K562 (cell line): ENCODE measurements around the gene UBE2I. TPM values are rescaled to one million over a fixed set of nuclear protein-coding genes. Genes with fewer than 3 reads are reported as not detected.
A peak's percentile ranks its signal among the peaks of the same experiment; 100 is the strongest.

Experiments
- ARID3B ChIP-seq: fragments of 250-450 bp; sonication (Bioruptor Pico); IDR thresholded peaks from 2 replicates; pipeline ENCODE4 v1.4.0; 2020; ENCODE audit warnings: borderline replicate concordance
- ATF1 ChIP-seq, 2 experiments: fragments of 450-650 bp in 1 of 2; IDR thresholded peaks; 2 replicates each; pipeline ENCODE4 v1.6.1; 2016; ENCODE audit warnings: missing compliant biosample characterization in 1 of 2, missing genetic modification characterization in 1 of 2
- FOXP4 ChIP-seq: sonication (generic); formaldehyde crosslinking; IDR thresholded peaks from 2 replicates; pipeline ENCODE4 v1.8.0; 2022; ENCODE audit warnings: mild to moderate bottlenecking, missing genetic modification reagents, borderline replicate concordance
- HMBOX1 ChIP-seq: sonication (generic); IDR thresholded peaks from 2 replicates; pipeline ENCODE4 v1.6.1; 2016
- JUND ChIP-seq, 2 experiments: IDR thresholded peaks; 2 replicates in 1 of 2; 3 replicates in 1 of 2; pipeline ENCODE4 v1.6.1; 2011; ENCODE audit warnings: borderline replicate concordance in 2 of 2, low read depth in 2 of 2, low read length in 2 of 2, improper control_type of control experiment in 1 of 2, missing biosample characterization in 1 of 2, missing genetic modification characterization in 1 of 2, missing genetic modification reagents in 1 of 2
- NR4A1 ChIP-seq, 2 experiments: fragments of 250-450 bp in 1 of 2; fragments of 450-650 bp in 1 of 2; sonication (Bioruptor Pico) in 1 of 2; IDR thresholded peaks; 2 replicates each; pipeline versions ENCODE4 v1.4.0 to v1.6.1; 2016 to 2020; ENCODE audit warnings: mild to moderate bottlenecking in 2 of 2, missing compliant biosample characterization in 1 of 2, missing genetic modification characterization in 1 of 2, moderate library complexity in 1 of 2
- PHF20 ChIP-seq: fragments of 450-650 bp; IDR thresholded peaks from 2 replicates; pipeline ENCODE4 v1.6.1; 2018; ENCODE audit not compliant: partially characterized antibody
- PHF8 ChIP-seq: fragments of 200-600 bp; sonication (generic); IDR thresholded peaks from 2 replicates; pipeline ENCODE4 v1.6.1; 2012; ENCODE audit warnings: mixed run types, mild to moderate bottlenecking, inconsistent platforms, low read length, moderate library complexity, borderline replicate concordance
- PKNOX1 ChIP-seq: fragments of 450-650 bp; IDR thresholded peaks from 2 replicates; pipeline ENCODE4 v1.6.1; 2016
- POLR3G ChIP-seq: IDR thresholded peaks from 2 replicates; pipeline ENCODE4 v1.6.1; 2011; ENCODE audit not compliant: insufficient read length, insufficient replicate concordance; ENCODE audit errors: extremely low read depth
- RAD51 ChIP-seq: fragments of 450-650 bp; IDR thresholded peaks from 2 replicates; pipeline ENCODE4 v1.7.1; 2016; ENCODE audit warnings: low read depth, mild to moderate bottlenecking, borderline replicate concordance
- SMARCB1 ChIP-seq: IDR thresholded peaks from 2 replicates; pipeline ENCODE4 v1.6.1; 2011; ENCODE audit warnings: improper control_type of control experiment, low read depth; ENCODE audit not compliant: insufficient read length
- SMARCE1 ChIP-seq: fragments of 450-650 bp; IDR thresholded peaks from 2 replicates; pipeline ENCODE4 v1.7.1; 2016; ENCODE audit warnings: mild to moderate bottlenecking
- SRSF9 ChIP-seq: fragments of 200-400 bp; formaldehyde crosslinking; IDR thresholded peaks from 2 replicates; pipeline ENCODE4 v1.6.1; 2017; ENCODE audit warnings: low read depth, low read length, borderline replicate concordance
- USF1 ChIP-seq: sonication (generic); formaldehyde crosslinking; IDR thresholded peaks from 2 replicates; pipeline ENCODE4 v1.9.0; 2022; ENCODE audit warnings: mild to moderate bottlenecking, missing genetic modification reagents
- XRCC3 ChIP-seq: fragments of 450-650 bp; IDR thresholded peaks from 2 replicates; pipeline ENCODE4 v1.6.1; 2017; ENCODE audit warnings: mild to moderate bottlenecking, moderate library complexity
- ZBTB12 ChIP-seq: fragments of 250-450 bp; sonication (Bioruptor Pico); IDR thresholded peaks from 2 replicates; pipeline ENCODE4 v1.4.0; 2020
- ZC3H8 ChIP-seq: fragments of 450-650 bp; IDR thresholded peaks from 2 replicates; pipeline ENCODE4 v1.6.1; 2017
- polyA plus RNA-seq, 8 experiments: library from polyadenylated mRNA; depleted of rRNA in 4 of 8; stranded (reverse) in 5 of 8; unstranded in 3 of 8; fragments of >200 nt; fragmentation: Nextera tagmentation in 2 of 8; fragmentation: Illumina TruSeq in 1 of 8; extraction: Ambion mirVana in 2 of 8; extraction: Trizol in 1 of 8; gene quantifications; 2 replicates each; pipeline versions ENCODE4 v1.2.1 to v1.2.3, GENCODE V29; 2011 to 2014; ENCODE audit warnings: inconsistent platforms in 1 of 8, missing spikeins in 1 of 8
- total RNA-seq, 7 experiments: library from RNA; depleted of rRNA in 6 of 7; stranded (reverse); fragments of >200 nt in 6 of 7; fragmentation: Illumina TruSeq in 2 of 7; extraction: Trizol in 2 of 7; gene quantifications; 2 replicates each; pipeline versions ENCODE4 v1.2.1 to v1.2.3, GENCODE V29; 2011 to 2021; ENCODE audit warnings: low replicate concordance in 1 of 7

UBE2I gene
- total and polyA plus RNA-seq, 9 of the 15 experiments (the other 6 are each of a cell fraction or from before 2014, with no cell fraction given): 36.6 to 254 (median 104) TPM

- TF ChIP-seq ARID3B (no peak), SMARCB1 (no peak), ZC3H8 (no peak), SRSF9 (no peak), XRCC3 (no peak), PHF20 (no peak), USF1 (CRISPR knock-in tag) (peak; percentile 72), FOXP4 (CRISPR knock-in tag) (no peak), ATF1 (CRISPR knock-in tag; IDR thresholded peaks at IDR 0.05) (no peak), ATF1 (tag; IDR thresholded peaks at IDR 0.05) (peak; percentile 86), PKNOX1 (0 out of 2 replicates have a peak, but pooled peaks have one; percentile 5), POLR3G (no peak), JUND (IDR thresholded peaks at IDR 0.05; ENCODE audit: borderline replicate concordance, low read depth, low read length) (peak; percentile 16; the same call in 1 of the 2 replicates), JUND (tag; IDR thresholded peaks at IDR 0.05; ENCODE audit: borderline replicate concordance, low read depth, low read length) (no peak), NR4A1 (CRISPR knock-in tag; IDR thresholded peaks at IDR 0.05) (no peak), NR4A1 (tag; IDR thresholded peaks at IDR 0.05) (no peak), HMBOX1 (no peak), RAD51 (peak; percentile 73), ZBTB12 (CRISPR knock-in tag) (0 out of 2 replicates have a peak, but pooled peaks have one; percentile 31), SMARCE1 (peak; percentile 37; the same call in 1 of the 2 replicates), PHF8 (peak; percentile 31; the same call in 1 of the 2 replicates)
These were observed 10.2 kb upstream of the UBE2I start (continued) for GRCh38 chr16:1299012-1299867.
